Neural progenitor cell (in vitro differentiated cells): ENCODE results near the gene LIPC. TPM values are rescaled to one million over a fixed set of nuclear protein-coding genes. Genes with fewer than 3 reads are reported as not detected.

Experiments used
- DNase-seq: peaks from one replicate; pipeline ENCODE4 v3.0.0-alpha.2; 2016; ENCODE audit warnings: low spot score
- H2AFZ ChIP-seq: fragments of 200-600 bp; sonication (generic); replicated peaks from 2 replicates; pipeline ENCODE4 v1.6.1; 2016; ENCODE audit warnings: antibody characterized with exemption
- H3F3A ChIP-seq: fragments of 200-600 bp; sonication (generic); 2 replicates; pipeline ENCODE4 v1.6.1; 2016; ENCODE audit warnings: antibody characterized with exemption, low read depth
- H3K27ac ChIP-seq: fragments of 200-600 bp; sonication (generic); 2 replicates; pipeline ENCODE4 v1.5.1; 2016; ENCODE audit warnings: mild to moderate bottlenecking
- H3K27me3 ChIP-seq: fragments of 200-600 bp; sonication (generic); 2 replicates; pipeline ENCODE4 v1.6.1; 2016; ENCODE audit warnings: mild to moderate bottlenecking, moderate library complexity
- H3K36me3 ChIP-seq: fragments of 200-600 bp; sonication (generic); 2 replicates; pipeline ENCODE4 v1.5.1; 2016
- H3K4me1 ChIP-seq: fragments of 200-600 bp; sonication (generic); 2 replicates; pipeline ENCODE4 v1.6.1; 2016; ENCODE audit warnings: mixed run types
- H3K4me2 ChIP-seq: fragments of 200-600 bp; sonication (generic); 2 replicates; pipeline ENCODE4 v1.6.1; 2016
- H3K4me3 ChIP-seq: fragments of 200-600 bp; sonication (generic); 2 replicates; pipeline ENCODE4 v1.5.1; 2016
- H3K79me2 ChIP-seq: fragments of 200-600 bp; sonication (generic); 2 replicates; pipeline ENCODE4 v1.6.1; 2016; ENCODE audit warnings: low read depth
- H3K9ac ChIP-seq: fragments of 200-600 bp; sonication (generic); 2 replicates; pipeline ENCODE4 v1.6.1; 2016
- H3K9me3 ChIP-seq: fragments of 200-600 bp; sonication (generic); 2 replicates; pipeline ENCODE4 v1.5.1; 2016; ENCODE audit warnings: low read depth
- H4K20me1 ChIP-seq: fragments of 200-600 bp; sonication (generic); 2 replicates; pipeline ENCODE4 v1.6.1; 2016; ENCODE audit warnings: low read depth
- H3K27ac Mint-ChIP-seq: 3 replicates; pipeline ENCODE4 v1.8.0; 2021; ENCODE audit warnings: mixed read lengths
- H3K27me3 Mint-ChIP-seq: 2 replicates; pipeline ENCODE4 v1.8.0; 2022; ENCODE audit warnings: low read depth, mild to moderate bottlenecking, inconsistent platforms, moderate library complexity, mixed read lengths; ENCODE audit not compliant: insufficient read depth
- H3K36me3 Mint-ChIP-seq: 3 replicates; pipeline ENCODE4 v1.8.0; 2021; ENCODE audit warnings: mixed read lengths
- H3K4me1 Mint-ChIP-seq: 3 replicates; pipeline ENCODE4 v1.8.0; 2021; ENCODE audit warnings: mixed read lengths
- H3K4me3 Mint-ChIP-seq: 3 replicates; pipeline ENCODE4 v1.8.0; 2021; ENCODE audit warnings: mild to moderate bottlenecking, moderate library complexity, mixed read lengths
- H3K9me3 Mint-ChIP-seq: 3 replicates; pipeline ENCODE4 v1.8.0; 2020; ENCODE audit warnings: mixed read lengths
- CTCF ChIP-seq: fragments of 200-600 bp; sonication (generic); IDR thresholded peaks from 2 replicates; pipeline ENCODE4 v1.5.1; 2017; ENCODE audit warnings: antibody characterized with exemption, mild to moderate bottlenecking
- EZH2 ChIP-seq: fragments of 200-600 bp; sonication (generic); IDR thresholded peaks from 2 replicates; pipeline ENCODE4 v1.6.1; 2017; ENCODE audit warnings: antibody characterized with exemption, mild to moderate bottlenecking, moderate library complexity
- EZH2phosphoT487 ChIP-seq: fragments of 200-600 bp; sonication (generic); IDR thresholded peaks from 2 replicates; pipeline ENCODE4 v1.6.1; 2017; ENCODE audit warnings: antibody characterized with exemption
- total RNA-seq: library from RNA; depleted of rRNA; stranded (reverse); fragments of >200 nt; gene quantifications from 2 replicates; pipeline ENCODE4 v1.2.3, GENCODE V29; 2015; ENCODE audit warnings: low replicate concordance

Gene LIPC
- total RNA-seq, 1 donor from 2014 or later, result not detected

DNA sequence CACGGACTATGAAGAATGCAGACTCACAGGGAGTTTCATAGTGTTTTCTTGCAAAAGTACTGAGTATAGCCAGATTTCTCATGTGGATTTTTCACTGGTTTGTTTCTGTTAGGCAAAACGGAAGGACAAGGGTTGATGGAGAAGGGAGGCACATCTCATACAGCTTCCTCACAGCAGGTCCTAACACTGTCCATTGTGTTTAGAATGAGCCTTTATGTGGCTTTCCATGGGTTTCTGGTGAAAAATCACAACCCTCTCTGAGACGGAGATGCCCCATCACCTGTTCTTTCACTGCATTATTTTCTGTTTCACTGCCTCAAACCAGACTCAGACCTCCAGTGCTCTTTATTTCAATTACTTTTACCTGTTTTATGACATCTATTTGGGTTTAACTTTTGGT is 25.0 kb upstream of the LIPC start:
- Histone ChIP-seq H2AFZ (no peak overlapping the region), H3K4me1 (peaks cover 35% of the 10 kb centered on the region), H3K27me3 (no peaks in the 10 kb centered on the region), H3K27ac (no peak overlapping the region), H3K79me2 (no peaks in the 10 kb centered on the region), H3K9ac (no peak overlapping the region), H3K4me2 (peak overlapping the region; percentile 25), H3F3A (peaks cover 14% of the 10 kb centered on the region), H3K9me3 (no peaks in the 10 kb centered on the region), H3K4me3 (no peak overlapping the region), H3K36me3 (no peaks in the 10 kb centered on the region), H4K20me1 (no peaks in the 10 kb centered on the region)
- no peak for DNase-seq
- H3K36me3 Mint-ChIP-seq, result no peaks in the 10 kb centered on the region
- TF ChIP-seq EZH2phosphoT487 (no peak), CTCF (no peak), EZH2 (no peak)
- peaks cover 2% of the 10 kb centered on the region for H3K27me3 Mint-ChIP-seq
- no peak overlapping the region for H3K4me3 Mint-ChIP-seq
- H3K4me1 Mint-ChIP-seq, result peaks cover 28% of the 10 kb centered on the region
- H3K9me3 Mint-ChIP-seq, result no peaks in the 10 kb centered on the region
- H3K27ac Mint-ChIP-seq, result peak overlapping the region; percentile 28

DNA sequence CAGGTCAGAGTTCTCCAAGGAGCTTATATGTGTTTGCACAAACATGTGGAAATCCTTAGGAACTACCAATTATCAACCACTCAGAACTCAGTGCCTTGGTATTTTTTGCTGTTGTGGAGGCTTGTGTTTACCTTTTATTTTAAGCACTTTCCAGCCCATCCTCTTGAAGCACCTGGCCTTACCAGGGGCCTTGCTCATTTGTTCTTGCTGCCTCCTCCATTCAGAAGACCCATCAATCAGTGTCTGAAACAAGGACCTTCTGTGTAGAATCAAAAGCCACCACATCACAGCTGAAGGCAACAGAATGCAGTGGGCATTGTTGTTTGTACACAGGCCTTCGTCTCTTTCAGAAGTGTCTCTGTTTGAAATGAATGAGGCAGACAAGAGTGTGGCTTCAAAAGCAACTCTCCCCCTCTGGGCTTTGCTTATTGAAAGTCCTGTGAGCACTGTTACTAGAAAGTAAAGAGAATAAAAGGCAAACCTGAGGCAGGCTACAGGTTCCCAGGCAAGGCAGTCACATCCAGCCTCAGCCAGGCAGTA is 24.5 kb upstream of the LIPC start:
- Histone ChIP-seq H3K79me2 (no peaks in the 10 kb centered on the region), H3K4me1 (peaks cover 35% of the 10 kb centered on the region), H3K4me3 (no peak overlapping the region), H3K27me3 (no peaks in the 10 kb centered on the region), H3K27ac (peak overlapping the region; percentile 31), H3K36me3 (no peaks in the 10 kb centered on the region), H3F3A (peaks cover 14% of the 10 kb centered on the region), H4K20me1 (no peaks in the 10 kb centered on the region), H3K4me2 (peak overlapping the region; percentile 25), H2AFZ (no peak overlapping the region), H3K9ac (no peak overlapping the region), H3K9me3 (no peaks in the 10 kb centered on the region)
- peaks cover 2% of the 10 kb centered on the region for H3K27me3 Mint-ChIP-seq
- H3K27ac Mint-ChIP-seq, result no peak overlapping the region
- DNase-seq, result peak; percentile 44
- peaks cover 28% of the 10 kb centered on the region for H3K4me1 Mint-ChIP-seq
- no peaks in the 10 kb centered on the region for H3K36me3 Mint-ChIP-seq
- H3K9me3 Mint-ChIP-seq, result no peaks in the 10 kb centered on the region
- TF ChIP-seq CTCF, result no peak
- no peak for TF ChIP-seq EZH2phosphoT487
- no peak for TF ChIP-seq EZH2
- no peak overlapping the region for H3K4me3 Mint-ChIP-seq

DNA sequence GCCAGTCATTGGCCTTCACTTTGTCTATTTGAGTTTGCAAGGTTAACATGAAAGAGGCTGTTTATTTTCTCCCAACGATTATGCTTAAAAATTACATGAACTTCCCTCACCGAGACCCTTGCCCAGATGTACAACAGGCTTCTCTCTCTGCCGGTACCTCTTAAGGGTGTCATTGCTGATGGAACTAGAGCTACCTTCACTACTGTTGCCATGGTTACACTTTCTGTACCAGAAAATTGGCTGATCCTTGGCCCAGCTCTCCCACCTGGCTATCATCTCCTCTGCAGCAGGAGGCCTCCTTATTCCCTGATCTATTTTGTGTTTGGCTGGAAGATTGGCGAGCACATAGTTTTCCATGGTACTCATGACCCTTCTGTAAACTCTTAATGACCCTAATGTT is 24.0 kb upstream of the LIPC start:
- no peak overlapping the region for H2AFZ ChIP-seq
- no peaks in the 10 kb centered on the region for H3K27me3 ChIP-seq
- H4K20me1 ChIP-seq, result no peaks in the 10 kb centered on the region
- H3K9me3 ChIP-seq, result no peaks in the 10 kb centered on the region
- H3K4me3 ChIP-seq, result no peak overlapping the region
- peak; percentile 19 for DNase-seq
- TF ChIP-seq CTCF (no peak), EZH2 (no peak), EZH2phosphoT487 (no peak)
- Mint-ChIP-seq H3K27ac (peak overlapping the region; percentile 46), H3K4me1 (peaks cover 28% of the 10 kb centered on the region), H3K9me3 (no peaks in the 10 kb centered on the region), H3K27me3 (peaks cover 2% of the 10 kb centered on the region), H3K36me3 (no peaks in the 10 kb centered on the region), H3K4me3 (no peak overlapping the region)
- no peaks in the 10 kb centered on the region for H3K36me3 ChIP-seq
- peaks cover 35% of the 10 kb centered on the region for H3K4me1 ChIP-seq
- no peak overlapping the region for H3K9ac ChIP-seq
- H3K79me2 ChIP-seq, result no peaks in the 10 kb centered on the region
- no peak overlapping the region for H3K27ac ChIP-seq
- peak overlapping the region; percentile 25 for H3K4me2 ChIP-seq
- H3F3A ChIP-seq, result peaks cover 14% of the 10 kb centered on the region
